ENCODE data around the gene SLC36A4. TPM values are rescaled to one million over a fixed set of nuclear protein-coding genes. Genes with fewer than 3 reads are reported as not detected.
"Not testable (repeated sequence)": the region's sequence is repeated elsewhere in the genome, so short reads cannot be mapped to it uniquely, and the experiment has no call there.

The SLC36A4 gene
- total RNA-seq, 1 donor from 2014 or later = 18.9 TPM

DNA sequence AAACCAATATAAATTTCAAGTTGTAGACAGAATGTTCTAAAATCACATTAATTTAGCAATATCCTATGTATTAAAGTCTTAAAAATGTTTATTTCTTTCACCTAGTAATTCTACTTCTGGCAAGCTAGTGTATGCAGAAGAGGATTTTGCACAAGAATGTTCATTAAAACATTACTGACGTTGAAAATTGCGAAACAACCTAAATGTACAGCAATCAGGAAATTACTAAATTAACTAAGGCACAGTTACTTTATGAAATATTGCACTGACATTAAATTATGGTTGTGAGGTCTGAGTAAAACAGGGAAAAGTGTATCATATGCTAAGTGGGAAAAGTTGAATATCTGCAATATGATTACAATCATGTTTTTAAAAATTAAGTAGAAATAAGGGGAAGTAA lies 4.1 kb downstream of the SLC36A4 start:
- no peak overlapping the region for H3K4me3 Mint-ChIP-seq
- H3K9me3 Mint-ChIP-seq = peaks cover 7% of the 10 kb centered on the region
- H3K36me3 Mint-ChIP-seq = peaks cover 12% of the 10 kb centered on the region
- H3K27ac Mint-ChIP-seq = no peak overlapping the region
- TF ChIP-seq, protein P1, sequence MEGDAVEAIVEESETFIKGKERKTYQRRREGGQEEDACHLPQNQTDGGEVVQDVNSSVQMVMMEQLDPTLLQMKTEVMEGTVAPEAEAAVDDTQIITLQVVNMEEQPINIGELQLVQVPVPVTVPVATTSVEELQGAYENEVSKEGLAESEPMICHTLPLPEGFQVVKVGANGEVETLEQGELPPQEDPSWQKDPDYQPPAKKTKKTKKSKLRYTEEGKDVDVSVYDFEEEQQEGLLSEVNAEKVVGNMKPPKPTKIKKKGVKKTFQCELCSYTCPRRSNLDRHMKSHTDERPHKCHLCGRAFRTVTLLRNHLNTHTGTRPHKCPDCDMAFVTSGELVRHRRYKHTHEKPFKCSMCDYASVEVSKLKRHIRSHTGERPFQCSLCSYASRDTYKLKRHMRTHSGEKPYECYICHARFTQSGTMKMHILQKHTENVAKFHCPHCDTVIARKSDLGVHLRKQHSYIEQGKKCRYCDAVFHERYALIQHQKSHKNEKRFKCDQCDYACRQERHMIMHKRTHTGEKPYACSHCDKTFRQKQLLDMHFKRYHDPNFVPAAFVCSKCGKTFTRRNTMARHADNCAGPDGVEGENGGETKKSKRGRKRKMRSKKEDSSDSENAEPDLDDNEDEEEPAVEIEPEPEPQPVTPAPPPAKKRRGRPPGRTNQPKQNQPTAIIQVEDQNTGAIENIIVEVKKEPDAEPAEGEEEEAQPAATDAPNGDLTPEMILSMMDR (conservative IDR thresholded peaks at IDR 0.05) = no peak
- DNase-seq (ENCODE audit: extremely low spot score, unreplicated experiment) = no peak
- peaks cover 9% of the 10 kb centered on the region for H3K4me1 Mint-ChIP-seq (ENCODE audit: unreplicated experiment)
- H3K27me3 Mint-ChIP-seq = no peaks in the 10 kb centered on the region

DNA sequence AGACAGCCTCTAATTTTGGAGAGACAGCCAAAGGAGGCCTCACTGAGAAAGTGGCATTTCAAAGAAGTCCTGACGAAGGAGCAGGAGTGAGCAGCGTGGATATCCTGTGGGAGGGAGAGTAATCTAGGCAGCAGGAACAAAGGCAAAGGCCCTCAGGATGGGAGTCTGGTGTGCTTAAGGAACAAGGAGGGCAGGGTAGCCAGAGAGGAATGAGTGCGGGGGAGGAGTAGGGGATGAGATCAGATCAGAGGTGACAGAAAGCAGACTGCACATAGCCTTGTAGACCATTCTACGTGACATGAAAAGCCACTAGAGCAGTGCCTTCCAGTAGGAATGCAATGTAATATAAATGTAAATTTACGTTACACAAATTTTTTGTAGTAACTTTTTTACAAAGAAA lies 5.6 kb downstream of the SLC36A4 start:
- no peaks in the 10 kb centered on the region for H3K27me3 Mint-ChIP-seq
- DNase-seq (ENCODE audit: extremely low spot score, unreplicated experiment) = no peak
- H3K27ac Mint-ChIP-seq = no peak overlapping the region
- no peak overlapping the region for H3K4me3 Mint-ChIP-seq
- H3K4me1 Mint-ChIP-seq (ENCODE audit: unreplicated experiment) = peaks cover 9% of the 10 kb centered on the region
- peaks cover 14% of the 10 kb centered on the region for H3K9me3 Mint-ChIP-seq
- peaks cover 22% of the 10 kb centered on the region for H3K36me3 Mint-ChIP-seq
- TF ChIP-seq, protein P1 (conservative IDR thresholded peaks at IDR 0.05) = no peak

DNA sequence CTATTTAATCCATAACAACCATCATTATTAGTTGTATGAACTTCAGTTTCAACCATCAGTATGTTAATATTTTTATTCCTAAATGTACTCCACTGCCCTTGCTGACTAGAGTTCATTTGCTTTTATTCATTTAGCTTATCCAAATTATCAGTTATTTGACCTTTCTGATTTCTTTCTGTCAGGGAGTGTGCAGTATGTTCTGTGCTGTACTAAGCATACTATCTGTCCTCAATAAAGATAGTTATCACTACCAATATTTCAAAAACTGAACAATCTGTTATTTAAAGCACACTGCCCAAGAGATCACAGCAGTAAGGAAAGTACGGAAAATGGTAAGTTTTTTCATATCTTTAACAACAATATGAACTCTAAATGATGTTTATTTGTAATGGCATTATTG lies 8.3 kb downstream of the SLC36A4 start:
- peaks cover 13% of the 10 kb centered on the region for H3K9me3 Mint-ChIP-seq
- TF ChIP-seq, protein P1 (conservative IDR thresholded peaks at IDR 0.05) = no peak
- no peaks in the 10 kb centered on the region for H3K4me1 Mint-ChIP-seq (ENCODE audit: unreplicated experiment)
- H3K27ac Mint-ChIP-seq = no peak overlapping the region
- no peaks in the 10 kb centered on the region for H3K27me3 Mint-ChIP-seq
- H3K4me3 Mint-ChIP-seq = no peak overlapping the region
- H3K36me3 Mint-ChIP-seq = peaks cover 38% of the 10 kb centered on the region
- DNase-seq (ENCODE audit: extremely low spot score, unreplicated experiment) = no peak

DNA sequence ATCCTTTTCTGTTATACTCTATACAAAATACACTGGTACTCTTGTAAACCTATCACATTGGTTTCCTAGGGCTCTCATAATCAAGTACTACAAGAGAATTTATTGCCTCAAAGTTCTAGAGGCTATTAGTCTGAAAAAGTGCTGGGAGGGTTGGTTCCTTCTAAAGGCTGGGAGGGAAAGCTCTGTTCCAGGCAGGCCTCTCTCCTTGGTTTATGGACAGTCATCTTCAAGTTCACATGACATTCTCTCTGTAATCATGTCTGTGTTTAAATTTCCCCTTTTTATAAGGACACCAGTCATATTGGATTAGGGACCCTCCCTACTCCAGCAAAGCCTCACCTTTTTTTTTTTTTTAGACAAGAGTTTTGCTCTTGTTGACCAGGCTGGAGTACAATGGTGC lies 9.1 kb downstream of the SLC36A4 start:
- TF ChIP-seq, protein P1 (conservative IDR thresholded peaks at IDR 0.05) = no peak
- peaks cover 13% of the 10 kb centered on the region for H3K9me3 Mint-ChIP-seq
- H3K27me3 Mint-ChIP-seq = no peaks in the 10 kb centered on the region
- peaks cover 38% of the 10 kb centered on the region for H3K36me3 Mint-ChIP-seq
- no peak overlapping the region for H3K27ac Mint-ChIP-seq
- no peaks in the 10 kb centered on the region for H3K4me1 Mint-ChIP-seq (ENCODE audit: unreplicated experiment)
- no peak for DNase-seq (ENCODE audit: extremely low spot score, unreplicated experiment)
- H3K4me3 Mint-ChIP-seq = no peak overlapping the region

DNA sequence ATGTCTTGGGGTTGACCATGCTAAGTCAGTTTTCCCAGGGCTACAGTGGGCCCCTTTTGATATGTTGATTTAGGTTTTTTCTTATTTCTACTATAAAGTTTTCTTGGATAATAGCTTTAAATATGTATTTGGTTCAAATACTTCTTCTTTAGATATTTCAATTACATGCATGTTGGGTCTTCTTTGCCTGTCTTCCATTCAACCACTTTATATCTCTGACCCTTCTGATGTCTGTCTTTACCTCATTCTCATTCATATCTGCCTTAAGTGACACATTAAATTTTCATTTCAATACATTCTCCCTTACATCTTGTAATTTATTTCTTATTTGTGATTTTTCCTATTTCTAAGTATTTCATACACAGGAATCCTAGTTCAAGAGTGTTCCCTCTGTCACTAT lies 10.5 kb downstream of the SLC36A4 start:
- no peak for DNase-seq (ENCODE audit: extremely low spot score, unreplicated experiment)
- peaks cover 13% of the 10 kb centered on the region for H3K9me3 Mint-ChIP-seq
- no peak overlapping the region for H3K27ac Mint-ChIP-seq
- no peaks in the 10 kb centered on the region for H3K4me1 Mint-ChIP-seq (ENCODE audit: unreplicated experiment)
- peaks cover 42% of the 10 kb centered on the region for H3K36me3 Mint-ChIP-seq
- no peaks in the 10 kb centered on the region for H3K27me3 Mint-ChIP-seq
- TF ChIP-seq, protein P1 (conservative IDR thresholded peaks at IDR 0.05) = no peak
- H3K4me3 Mint-ChIP-seq = no peak overlapping the region

DNA sequence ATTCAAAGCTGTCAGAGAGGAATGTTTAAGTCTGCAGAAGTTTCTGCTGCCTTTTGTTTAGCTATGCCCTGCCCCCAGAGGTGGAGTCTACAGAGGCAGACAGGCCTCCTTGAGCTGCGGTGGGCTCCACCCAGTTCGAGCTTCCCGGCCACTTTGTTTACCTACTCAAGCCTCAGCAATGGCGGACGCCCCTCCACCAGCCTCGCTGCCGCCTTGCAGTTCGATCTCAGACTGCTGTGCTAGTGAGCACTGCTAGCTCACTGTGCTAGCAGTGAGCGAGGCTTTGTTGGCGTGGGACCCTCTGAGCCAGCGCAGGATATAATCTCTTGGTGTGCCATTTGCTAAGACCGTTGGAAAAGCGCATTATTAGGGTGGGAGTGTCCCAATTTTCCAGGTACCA lies 19.9 kb downstream of the SLC36A4 start:
- not testable (repeated sequence) for H3K27me3 Mint-ChIP-seq; H3K4me3 Mint-ChIP-seq; H3K27ac Mint-ChIP-seq; DNase-seq (ENCODE audit: extremely low spot score, unreplicated experiment); H3K4me1 Mint-ChIP-seq (ENCODE audit: unreplicated experiment)
- Mint-ChIP-seq H3K36me3 (peaks cover 49% of the 10 kb centered on the region), H3K9me3 (peaks cover 12% of the 10 kb centered on the region)
